Measurements from ENCODE around the gene CYBA. TPM values are rescaled to one million over a fixed set of nuclear protein-coding genes. Genes with fewer than 3 reads are reported as not detected.

Gene CYBA
- total and polyA plus RNA-seq, 2 of the 4 experiments (the other 2 are of a cell fraction): 65.6 to 169 TPM

DNA sequence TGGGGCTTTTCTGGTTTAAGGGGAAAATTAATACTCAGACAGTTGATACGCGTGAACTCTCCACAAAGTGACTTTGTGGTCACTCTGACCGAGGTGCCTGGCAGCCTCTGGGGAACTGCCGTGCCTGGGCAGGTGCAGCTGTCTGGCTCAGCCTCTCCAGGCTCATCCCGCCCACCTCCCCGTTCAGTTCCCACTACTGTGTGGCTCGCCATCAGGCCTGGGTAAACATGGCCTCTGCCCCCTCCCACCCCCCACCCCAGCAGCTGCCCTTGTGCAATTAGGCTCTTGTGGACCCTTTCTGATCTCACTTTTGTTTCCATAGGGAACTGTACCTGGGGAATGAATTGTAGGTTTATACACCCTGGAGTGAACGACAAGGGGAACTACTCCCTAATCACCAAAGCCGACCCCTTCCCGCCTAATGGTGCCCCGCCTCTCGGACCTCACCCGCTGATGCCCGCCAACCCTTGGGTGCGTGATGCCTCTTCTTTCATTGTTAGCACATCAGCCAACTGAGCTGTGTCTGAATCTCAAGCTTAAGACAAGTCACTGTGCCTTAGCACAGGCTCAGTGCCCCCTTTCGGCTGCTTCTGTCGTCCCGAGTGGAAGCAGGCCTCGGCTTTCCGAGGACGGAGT, 52.9 kb downstream of the CYBA start:
- ChIA-PET POLR2A (ENCODE audit: unreplicated experiment) (no interaction called here), CTCF (no interaction called here)
- no peak overlapping the region for H3K18ac ChIP-seq (ENCODE audit: low read depth, low read length)
- H3K4me3 ChIP-seq (ENCODE audit: insufficient read depth, low read depth, low read length): no peak overlapping the region
- WGBS, 2 experiments (ENCODE audit: extremely low coverage in 2 of 2, insufficient read length in 1 of 2): 95% methylated on average over 3 of the region's 21 CpGs; no CpG with 5 or more reads in 1 of the 2 experiments
- intact Hi-C loops (cut with micrococcal nuclease) (no loop called here), dilution Hi-C loops (cut with HindIII; ENCODE audit: low sequenced_read_pairs, unreplicated experiment) (no loop called here), in situ Hi-C loops (cut with MboI; ENCODE audit: low sequenced_read_pairs) (no loop called here)
- H3K9me3 ChIP-seq (ENCODE audit: control insufficient read depth, insufficient read depth, low read length): no peaks in the 10 kb centered on the region
- no peak overlapping the region for H3K14ac ChIP-seq (replicated peaks; ENCODE audit: low read depth, low read length)
- no peak overlapping the region for H3K4me2 ChIP-seq (ENCODE audit: low read depth, low read length)
- H3K56ac ChIP-seq (ENCODE audit: extremely low read depth, insufficient read depth, low read length): no peak overlapping the region
- H2BK120ac ChIP-seq (ENCODE audit: low read depth, low read length): no peak overlapping the region
- DNase-seq (no peak), ATAC-seq (ENCODE audit: low read depth) (no peak)
- H3K9ac ChIP-seq (ENCODE audit: low read depth, low read length): no peak overlapping the region
- H4K8ac ChIP-seq (ENCODE audit: low read depth in 2 of 2, low read length in 2 of 2): no peak overlapping the region
- H2AK5ac ChIP-seq (ENCODE audit: low read depth, low read length): no peak overlapping the region
- no peak overlapping the region for H2AFZ ChIP-seq (replicated peaks; ENCODE audit: low read length, poor library complexity)
- peaks cover 54% of the 10 kb centered on the region for H3K36me3 ChIP-seq (ENCODE audit: control insufficient read depth, insufficient read depth, low read length)
- H2BK20ac ChIP-seq (ENCODE audit: low read depth, low read length): no peak overlapping the region
- peaks cover 29% of the 10 kb centered on the region for H4K20me1 ChIP-seq (ENCODE audit: insufficient read depth, low read length)
- H3K23ac ChIP-seq (ENCODE audit: low read depth, low read length): no peak overlapping the region
- peaks cover 10 to 61% of the 10 kb centered on the region in 2 experiments for H3K79me1 ChIP-seq (ENCODE audit: low read depth in 1 of 2, low read length in 2 of 2)
- H4K91ac ChIP-seq (ENCODE audit: insufficient read depth, low read depth, low read length): no peak overlapping the region
- no peak overlapping the region for H2AK9ac ChIP-seq (replicated peaks; ENCODE audit: low read depth, low read length, poor library complexity)
- BruUV-seq (replicated peaks): no TSS peak
- TF ChIP-seq, protein P1, sequence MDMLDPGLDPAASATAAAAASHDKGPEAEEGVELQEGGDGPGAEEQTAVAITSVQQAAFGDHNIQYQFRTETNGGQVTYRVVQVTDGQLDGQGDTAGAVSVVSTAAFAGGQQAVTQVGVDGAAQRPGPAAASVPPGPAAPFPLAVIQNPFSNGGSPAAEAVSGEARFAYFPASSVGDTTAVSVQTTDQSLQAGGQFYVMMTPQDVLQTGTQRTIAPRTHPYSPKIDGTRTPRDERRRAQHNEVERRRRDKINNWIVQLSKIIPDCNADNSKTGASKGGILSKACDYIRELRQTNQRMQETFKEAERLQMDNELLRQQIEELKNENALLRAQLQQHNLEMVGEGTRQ (IDR thresholded peaks at IDR 0.05; ENCODE audit: low read depth, low read length): no peak
- TF ChIP-seq RAD21 (IDR thresholded peaks at IDR 0.05; ENCODE audit: low read length) (no peak), NFE2L2 (IDR thresholded peaks at IDR 0.05; ENCODE audit: low read depth, low read length) (no peak), MAFK (IDR thresholded peaks at IDR 0.05; ENCODE audit: low read depth, low read length) (no peak), MAZ (IDR thresholded peaks at IDR 0.05; ENCODE audit: borderline replicate concordance, low read depth, low read length) (no peak), BHLHE40 (IDR thresholded peaks at IDR 0.05; ENCODE audit: low read depth, low read length) (no peak), SMC3 (IDR thresholded peaks at IDR 0.05; ENCODE audit: low read depth, low read length) (no peak), RCOR1 (IDR thresholded peaks at IDR 0.05; ENCODE audit: insufficient replicate concordance, low read length) (no peak), POLR2A (IDR thresholded peaks at IDR 0.05; ENCODE audit: low read depth, low read length) (no peak), RFX5 (IDR thresholded peaks at IDR 0.05; ENCODE audit: low read depth, low read length) (no peak), CEBPB (IDR thresholded peaks at IDR 0.05; ENCODE audit: low read depth, low read length) (no peak), CHD1 (IDR thresholded peaks at IDR 0.05; ENCODE audit: low read depth, low read length) (no peak), FOS (IDR thresholded peaks at IDR 0.05; ENCODE audit: low read depth, low read length) (no peak)
- TF ChIP-seq, protein P2, sequence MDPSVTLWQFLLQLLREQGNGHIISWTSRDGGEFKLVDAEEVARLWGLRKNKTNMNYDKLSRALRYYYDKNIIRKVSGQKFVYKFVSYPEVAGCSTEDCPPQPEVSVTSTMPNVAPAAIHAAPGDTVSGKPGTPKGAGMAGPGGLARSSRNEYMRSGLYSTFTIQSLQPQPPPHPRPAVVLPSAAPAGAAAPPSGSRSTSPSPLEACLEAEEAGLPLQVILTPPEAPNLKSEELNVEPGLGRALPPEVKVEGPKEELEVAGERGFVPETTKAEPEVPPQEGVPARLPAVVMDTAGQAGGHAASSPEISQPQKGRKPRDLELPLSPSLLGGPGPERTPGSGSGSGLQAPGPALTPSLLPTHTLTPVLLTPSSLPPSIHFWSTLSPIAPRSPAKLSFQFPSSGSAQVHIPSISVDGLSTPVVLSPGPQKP (IDR thresholded peaks at IDR 0.05; ENCODE audit: borderline replicate concordance, low read depth, low read length): no peak
- TF ChIP-seq, protein P3, sequence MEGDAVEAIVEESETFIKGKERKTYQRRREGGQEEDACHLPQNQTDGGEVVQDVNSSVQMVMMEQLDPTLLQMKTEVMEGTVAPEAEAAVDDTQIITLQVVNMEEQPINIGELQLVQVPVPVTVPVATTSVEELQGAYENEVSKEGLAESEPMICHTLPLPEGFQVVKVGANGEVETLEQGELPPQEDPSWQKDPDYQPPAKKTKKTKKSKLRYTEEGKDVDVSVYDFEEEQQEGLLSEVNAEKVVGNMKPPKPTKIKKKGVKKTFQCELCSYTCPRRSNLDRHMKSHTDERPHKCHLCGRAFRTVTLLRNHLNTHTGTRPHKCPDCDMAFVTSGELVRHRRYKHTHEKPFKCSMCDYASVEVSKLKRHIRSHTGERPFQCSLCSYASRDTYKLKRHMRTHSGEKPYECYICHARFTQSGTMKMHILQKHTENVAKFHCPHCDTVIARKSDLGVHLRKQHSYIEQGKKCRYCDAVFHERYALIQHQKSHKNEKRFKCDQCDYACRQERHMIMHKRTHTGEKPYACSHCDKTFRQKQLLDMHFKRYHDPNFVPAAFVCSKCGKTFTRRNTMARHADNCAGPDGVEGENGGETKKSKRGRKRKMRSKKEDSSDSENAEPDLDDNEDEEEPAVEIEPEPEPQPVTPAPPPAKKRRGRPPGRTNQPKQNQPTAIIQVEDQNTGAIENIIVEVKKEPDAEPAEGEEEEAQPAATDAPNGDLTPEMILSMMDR (conservative IDR thresholded peaks at IDR 0.05; ENCODE audit: low read depth, low read length): no peak
- no peak overlapping the region for H2BK15ac ChIP-seq (ENCODE audit: low read depth, low read length)
- no peaks in the 10 kb centered on the region for H3K4me1 ChIP-seq (ENCODE audit: control insufficient read depth, insufficient read depth, low read length)
- no peaks in the 10 kb centered on the region for H3K27me3 ChIP-seq (ENCODE audit: control insufficient read depth, insufficient read depth, low read length)
- no peak overlapping the region for H3K27ac ChIP-seq (ENCODE audit: insufficient read depth, low read length)
- H2BK5ac ChIP-seq (ENCODE audit: low read depth, low read length, poor library complexity, severe bottlenecking): no peak overlapping the region
- H4K5ac ChIP-seq (ENCODE audit: low read depth, low read length): no peak overlapping the region
- peaks cover 11% of the 10 kb centered on the region for H3K9me1 ChIP-seq (ENCODE audit: insufficient read depth, low read length)
- no peak overlapping the region for H3K4ac ChIP-seq (ENCODE audit: low read depth, low read length)

Measured in IMR-90 (cell line).